GM21423 (cell line): ENCODE measurements around the gene DCLK3.
A peak's percentile ranks its signal among the peaks of the same experiment; 100 is the strongest.

Source experiments
- ATAC-seq: cut with Tn5 transposase; IDR thresholded peaks from one replicate; pipeline ENCODE4 v1.9.1; 2021; ENCODE audit warnings: mild to moderate bottlenecking, moderate library complexity; ENCODE audit not compliant: unreplicated experiment

Gene DCLK3

GRCh38 chr3:36713904-36714303 lies 50.4 kb downstream of the DCLK3 start:
- ATAC-seq, result no peak

GRCh38 chr3:36710606-36711005 lies 53.7 kb downstream of the DCLK3 start:
- ATAC-seq, result no peak

GRCh38 chr3:36709826-36710365 lies 54.5 kb downstream of the DCLK3 start:
- no peak for ATAC-seq

- no peak for ATAC-seq
These were observed 55.1 kb downstream of the DCLK3 start for GRCh38 chr3:36709281-36709680.

- ATAC-seq, result peak; percentile 89
These were observed 56.5 kb downstream of the DCLK3 start for GRCh38 chr3:36707623-36708409.

- no peak for ATAC-seq
These were observed 59.3 kb downstream of the DCLK3 start for GRCh38 chr3:36705015-36705414.

GRCh38 chr3:36704280-36704679 lies 60.1 kb downstream of the DCLK3 start:
- no peak for ATAC-seq

GRCh38 chr3:36701249-36701572 lies 63.1 kb downstream of the DCLK3 start:
- ATAC-seq, result no peak

- ATAC-seq, result peak; percentile 88
These were observed 63.7 kb downstream of the DCLK3 start for GRCh38 chr3:36700537-36701248.

- ATAC-seq, result no peak
These were observed 66.0 kb downstream of the DCLK3 start for GRCh38 chr3:36698314-36698713.

- no peak for ATAC-seq
These were observed 66.9 kb downstream of the DCLK3 start for GRCh38 chr3:36697229-36698001.

GRCh38 chr3:36696799-36697198 lies 67.6 kb downstream of the DCLK3 start:
- no peak for ATAC-seq

- no peak for ATAC-seq
These were observed 68.6 kb downstream of the DCLK3 start for GRCh38 chr3:36695769-36696137.

GRCh38 chr3:36695113-36695768 lies 69.1 kb downstream of the DCLK3 start:
- no peak for ATAC-seq

GRCh38 chr3:36693670-36694069 lies 70.7 kb downstream of the DCLK3 start:
- ATAC-seq, result no peak

GRCh38 chr3:36689560-36689959 lies 74.8 kb downstream of the DCLK3 start:
- ATAC-seq, result no peak

GRCh38 chr3:36688815-36689214 lies 75.5 kb downstream of the DCLK3 start:
- ATAC-seq, result no peak

GRCh38 chr3:36686516-36686915 lies 77.8 kb downstream of the DCLK3 start:
- ATAC-seq, result no peak

- ATAC-seq, result no peak
These were observed 82.5 kb downstream of the DCLK3 start for GRCh38 chr3:36681867-36682266.

GRCh38 chr3:36680952-36681351 lies 83.4 kb downstream of the DCLK3 start:
- ATAC-seq, result no peak
